ENCODE measurements around the gene TTC32. TPM values are rescaled to one million over a fixed set of nuclear protein-coding genes. Genes with fewer than 3 reads are reported as not detected.
"Not testable (repeated sequence)": the region's sequence is repeated elsewhere in the genome, so short reads cannot be mapped to it uniquely, and the experiment has no call there.

TTC32 gene
- total RNA-seq, 1 donor from 2014 or later, result 16.1 TPM

DNA sequence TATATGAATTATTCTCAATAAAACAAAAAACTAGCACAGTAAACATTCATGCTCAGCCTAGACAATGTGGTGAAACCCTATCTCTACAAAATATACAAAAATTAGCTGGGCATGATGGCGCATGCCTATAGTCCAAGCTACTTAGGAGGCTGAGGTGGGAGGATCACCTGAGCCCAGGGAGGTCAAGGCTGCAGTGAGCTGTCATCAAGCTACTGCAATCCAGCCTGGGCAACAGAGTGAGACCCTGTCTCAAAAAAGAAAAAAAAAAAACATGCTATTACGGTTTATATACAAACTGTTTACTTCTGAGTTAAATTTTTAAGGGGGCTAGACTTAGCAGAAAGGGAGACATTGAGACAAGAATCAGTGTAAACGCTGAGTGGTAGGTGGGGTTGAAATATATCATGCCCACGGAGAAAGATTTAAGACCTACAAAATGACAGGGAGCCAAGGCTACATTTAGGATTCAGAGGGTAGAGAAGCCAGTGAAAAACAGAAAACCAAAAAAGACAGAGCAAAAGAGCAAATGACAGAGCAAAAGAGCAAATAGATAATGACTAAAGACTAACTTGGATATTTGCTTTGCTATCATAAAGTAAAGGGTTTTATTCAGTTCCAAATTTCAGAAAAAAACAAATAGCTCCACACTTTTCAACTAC, 7.5 kb downstream of the TTC32 start:
- Mint-ChIP-seq H3K36me3 (ENCODE audit: unreplicated experiment) (peaks cover 11% of the 10 kb centered on the region), H3K27me3 (ENCODE audit: unreplicated experiment) (no peaks in the 10 kb centered on the region)

DNA sequence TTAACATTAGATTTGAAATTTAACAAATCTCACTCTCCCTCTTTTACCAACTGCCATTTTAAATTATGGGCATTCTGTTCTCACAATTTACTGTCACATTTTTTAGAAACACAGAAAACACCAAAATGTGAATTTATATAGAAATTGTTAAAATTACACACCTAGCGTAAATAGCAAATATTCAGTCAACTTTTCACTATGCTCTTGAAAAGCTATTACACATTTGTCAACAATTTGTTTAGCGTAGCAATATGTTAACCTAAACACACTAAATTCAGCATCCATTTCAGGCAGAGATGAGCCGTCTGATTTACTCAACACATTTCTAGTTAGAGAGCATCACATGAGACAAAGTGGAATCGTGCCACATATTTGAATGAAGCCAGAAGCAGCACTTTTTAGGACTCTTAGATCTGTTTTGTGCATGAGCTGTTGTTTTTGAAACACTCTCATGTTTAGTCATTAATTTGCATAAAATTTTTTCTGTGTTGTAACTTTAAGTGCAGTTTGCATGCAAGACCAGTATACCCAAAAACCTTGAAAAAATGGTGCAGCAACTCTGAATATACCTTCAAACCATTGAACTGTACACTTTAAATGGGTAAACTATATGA, 8.2 kb downstream of the TTC32 start:
- no peak overlapping the region for H3K4me3 Mint-ChIP-seq (ENCODE audit: unreplicated experiment)
- DNase-seq (ENCODE audit: extremely low spot score, unreplicated experiment), result no peak
- no peaks in the 10 kb centered on the region for H3K9me3 Mint-ChIP-seq (ENCODE audit: unreplicated experiment)
- H3K36me3 Mint-ChIP-seq (ENCODE audit: unreplicated experiment), result peaks cover 11% of the 10 kb centered on the region
- H3K27me3 Mint-ChIP-seq (ENCODE audit: unreplicated experiment), result no peaks in the 10 kb centered on the region
- no peak overlapping the region for H3K27ac Mint-ChIP-seq (ENCODE audit: unreplicated experiment)
- TF ChIP-seq, protein P1, sequence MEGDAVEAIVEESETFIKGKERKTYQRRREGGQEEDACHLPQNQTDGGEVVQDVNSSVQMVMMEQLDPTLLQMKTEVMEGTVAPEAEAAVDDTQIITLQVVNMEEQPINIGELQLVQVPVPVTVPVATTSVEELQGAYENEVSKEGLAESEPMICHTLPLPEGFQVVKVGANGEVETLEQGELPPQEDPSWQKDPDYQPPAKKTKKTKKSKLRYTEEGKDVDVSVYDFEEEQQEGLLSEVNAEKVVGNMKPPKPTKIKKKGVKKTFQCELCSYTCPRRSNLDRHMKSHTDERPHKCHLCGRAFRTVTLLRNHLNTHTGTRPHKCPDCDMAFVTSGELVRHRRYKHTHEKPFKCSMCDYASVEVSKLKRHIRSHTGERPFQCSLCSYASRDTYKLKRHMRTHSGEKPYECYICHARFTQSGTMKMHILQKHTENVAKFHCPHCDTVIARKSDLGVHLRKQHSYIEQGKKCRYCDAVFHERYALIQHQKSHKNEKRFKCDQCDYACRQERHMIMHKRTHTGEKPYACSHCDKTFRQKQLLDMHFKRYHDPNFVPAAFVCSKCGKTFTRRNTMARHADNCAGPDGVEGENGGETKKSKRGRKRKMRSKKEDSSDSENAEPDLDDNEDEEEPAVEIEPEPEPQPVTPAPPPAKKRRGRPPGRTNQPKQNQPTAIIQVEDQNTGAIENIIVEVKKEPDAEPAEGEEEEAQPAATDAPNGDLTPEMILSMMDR (IDR thresholded peaks at IDR 0.05), result no peak
- peaks cover 35% of the 10 kb centered on the region for H3K4me1 Mint-ChIP-seq (ENCODE audit: unreplicated experiment)

More for the DNA sequence above, 7.5 kb downstream of the TTC32 start:
- Mint-ChIP-seq H3K9me3 (ENCODE audit: unreplicated experiment) (no peaks in the 10 kb centered on the region), H3K4me1 (ENCODE audit: unreplicated experiment) (peaks cover 36% of the 10 kb centered on the region), H3K4me3 (ENCODE audit: unreplicated experiment) (no peak overlapping the region), H3K27ac (ENCODE audit: unreplicated experiment) (no peak overlapping the region)
- TF ChIP-seq, protein P1 (IDR thresholded peaks at IDR 0.05), result no peak
- no peak for DNase-seq (ENCODE audit: extremely low spot score, unreplicated experiment)

- H3K4me3 Mint-ChIP-seq (ENCODE audit: unreplicated experiment); H3K36me3 Mint-ChIP-seq (ENCODE audit: unreplicated experiment); H3K27me3 Mint-ChIP-seq (ENCODE audit: unreplicated experiment): not testable (repeated sequence)
These were observed 9.8 kb downstream of the TTC32 start for GRCh38 chr2:19891971-19892370.

GRCh38 chr2:19890104-19890503, 11.7 kb downstream of the TTC32 start:
- Mint-ChIP-seq H3K9me3 (ENCODE audit: unreplicated experiment) (no peaks in the 10 kb centered on the region), H3K27me3 (ENCODE audit: unreplicated experiment) (no peaks in the 10 kb centered on the region), H3K27ac (ENCODE audit: unreplicated experiment) (no peak overlapping the region), H3K4me3 (ENCODE audit: unreplicated experiment) (no peak overlapping the region), H3K4me1 (ENCODE audit: unreplicated experiment) (peaks cover 20% of the 10 kb centered on the region), H3K36me3 (ENCODE audit: unreplicated experiment) (peaks cover 6% of the 10 kb centered on the region)
- TF ChIP-seq, protein P1 (IDR thresholded peaks at IDR 0.05), result no peak
- DNase-seq (ENCODE audit: extremely low spot score, unreplicated experiment), result no peak

More at GRCh38 chr2:19891971-19892370, 9.8 kb downstream of the TTC32 start:
- H3K27ac Mint-ChIP-seq (ENCODE audit: unreplicated experiment); H3K9me3 Mint-ChIP-seq (ENCODE audit: unreplicated experiment); DNase-seq (ENCODE audit: extremely low spot score, unreplicated experiment): not testable (repeated sequence)
- peaks cover 31% of the 10 kb centered on the region for H3K4me1 Mint-ChIP-seq (ENCODE audit: unreplicated experiment)

- Mint-ChIP-seq H3K9me3 (ENCODE audit: unreplicated experiment) (no peaks in the 10 kb centered on the region), H3K27me3 (ENCODE audit: unreplicated experiment) (no peaks in the 10 kb centered on the region), H3K36me3 (ENCODE audit: unreplicated experiment) (peaks cover 6% of the 10 kb centered on the region), H3K4me3 (ENCODE audit: unreplicated experiment) (no peak overlapping the region), H3K27ac (ENCODE audit: unreplicated experiment) (no peak overlapping the region), H3K4me1 (ENCODE audit: unreplicated experiment) (peaks cover 20% of the 10 kb centered on the region)
- DNase-seq (ENCODE audit: extremely low spot score, unreplicated experiment), result no peak
- TF ChIP-seq, protein P1 (IDR thresholded peaks at IDR 0.05), result no peak
These were observed 13.0 kb downstream of the TTC32 start for GRCh38 chr2:19888831-19889230.

All from osteocyte (in vitro differentiated cells).